Osteoblast (primary cell): ENCODE results near the gene PDIA4. TPM values are rescaled to one million over a fixed set of nuclear protein-coding genes. Genes with fewer than 3 reads are reported as not detected.

Experiments used
- DNase-seq: peaks from one replicate; pipeline ENCODE4 v3.0.0; 2011; ENCODE audit warnings: low spot score, mixed read lengths; ENCODE audit not compliant: insufficient read length; ENCODE audit errors: missing footprints
- H2AFZ ChIP-seq: 2 replicates; pipeline ENCODE4 v1.6.0; 2011; ENCODE audit warnings: mild to moderate bottlenecking, low read length
- H3K27ac ChIP-seq: 2 replicates; pipeline ENCODE4 v1.5.1; 2011; ENCODE audit warnings: mild to moderate bottlenecking, low read depth, low read length, moderate library complexity
- H3K27me3 ChIP-seq: 2 replicates; pipeline ENCODE4 v1.6.0; 2012; ENCODE audit warnings: mild to moderate bottlenecking, control low read depth, inconsistent platforms, low read length, moderate library complexity; ENCODE audit not compliant: insufficient read depth
- H3K36me3 ChIP-seq: 2 replicates; pipeline ENCODE4 v1.5.1; 2011; ENCODE audit warnings: mild to moderate bottlenecking, low read length, control low read depth, moderate library complexity; ENCODE audit not compliant: insufficient read depth
- H3K4me1 ChIP-seq: 2 replicates; pipeline ENCODE4 v1.5.1; 2011; ENCODE audit warnings: mild to moderate bottlenecking, low read length, control low read depth, moderate library complexity; ENCODE audit not compliant: insufficient read depth
- H3K4me2 ChIP-seq: 2 replicates; pipeline ENCODE4 v1.6.0; 2011; ENCODE audit warnings: mild to moderate bottlenecking, low read length; ENCODE audit not compliant: insufficient read depth
- H3K4me3 ChIP-seq: fragments of 200-600 bp; sonication (generic); 3 replicates; pipeline ENCODE4 v1.5.1; 2012; ENCODE audit warnings: mild to moderate bottlenecking, low read length, inconsistent platforms; ENCODE audit not compliant: insufficient read depth
- H3K79me2 ChIP-seq: 2 replicates; pipeline ENCODE4 v1.6.0; 2012; ENCODE audit warnings: mild to moderate bottlenecking, low read length, control low read depth, inconsistent platforms; ENCODE audit not compliant: insufficient read depth
- H3K9me3 ChIP-seq: 2 replicates; pipeline ENCODE4 v1.5.1; 2011; ENCODE audit warnings: low read depth, low read length, control low read depth
- H4K20me1 ChIP-seq: 2 replicates; pipeline ENCODE4 v1.6.0; 2012; ENCODE audit warnings: mild to moderate bottlenecking, low read length, control low read depth; ENCODE audit not compliant: insufficient read depth
- CTCF ChIP-seq: IDR thresholded peaks from 2 replicates; pipeline ENCODE4 v1.5.1; 2011; ENCODE audit warnings: mild to moderate bottlenecking, low read depth, low read length, moderate library complexity; ENCODE audit errors: extremely low read depth
- total RNA-seq: library from RNA; depleted of rRNA; stranded (reverse); fragments of >200 nt; gene quantifications from 2 replicates; pipeline ENCODE4 v1.2.3, GENCODE V29; 2012

The PDIA4 gene
- total RNA-seq, 1 donor, result 220 TPM

- H3K4me3 ChIP-seq, result peak overlapping the region; percentile 81
- no peaks in the 10 kb centered on the region for H3K36me3 ChIP-seq
- peak overlapping the region; percentile 99 for H3K4me2 ChIP-seq
- H3K27ac ChIP-seq, result peak overlapping the region; percentile 57
- no peak for TF ChIP-seq CTCF
- H2AFZ ChIP-seq, result peak overlapping the region; percentile 98
- peaks cover 8% of the 10 kb centered on the region for H3K27me3 ChIP-seq
- no peaks in the 10 kb centered on the region for H3K79me2 ChIP-seq
- H4K20me1 ChIP-seq, result no peaks in the 10 kb centered on the region
- no peaks in the 10 kb centered on the region for H3K9me3 ChIP-seq
- H3K4me1 ChIP-seq, result peaks cover 19% of the 10 kb centered on the region
- DNase-seq, result peak; percentile 88
These were observed 41.1 kb downstream of the PDIA4 start for GRCh38 chr7:148987010-148987750.

- no peak for DNase-seq
- Histone ChIP-seq H4K20me1 (no peaks in the 10 kb centered on the region), H3K36me3 (no peaks in the 10 kb centered on the region), H3K4me2 (peak overlapping the region; percentile 99), H3K79me2 (no peaks in the 10 kb centered on the region), H3K4me3 (no peak overlapping the region), H3K9me3 (no peaks in the 10 kb centered on the region), H3K27ac (no peak overlapping the region), H3K4me1 (peaks cover 19% of the 10 kb centered on the region), H2AFZ (no peak overlapping the region), H3K27me3 (peaks cover 8% of the 10 kb centered on the region)
- no peak for TF ChIP-seq CTCF
These were observed 41.6 kb downstream of the PDIA4 start for GRCh38 chr7:148986742-148987009.

- H4K20me1 ChIP-seq, result no peaks in the 10 kb centered on the region
- DNase-seq, result peak; percentile 93
- peaks cover 8% of the 10 kb centered on the region for H3K27me3 ChIP-seq
- peaks cover 19% of the 10 kb centered on the region for H3K4me1 ChIP-seq
- no peaks in the 10 kb centered on the region for H3K9me3 ChIP-seq
- H2AFZ ChIP-seq, result peak overlapping the region; percentile 92
- no peaks in the 10 kb centered on the region for H3K79me2 ChIP-seq
- no peaks in the 10 kb centered on the region for H3K36me3 ChIP-seq
- peak overlapping the region; percentile 89 for H3K4me2 ChIP-seq
- no peak for TF ChIP-seq CTCF
- no peak overlapping the region for H3K27ac ChIP-seq
- H3K4me3 ChIP-seq, result peak overlapping the region; percentile 83
These were observed 44.8 kb downstream of the PDIA4 start for GRCh38 chr7:148983200-148984146.

GRCh38 chr7:148982654-148983199 lies 45.6 kb downstream of the PDIA4 start:
- Histone ChIP-seq H3K27me3 (peaks cover 8% of the 10 kb centered on the region), H4K20me1 (no peaks in the 10 kb centered on the region), H2AFZ (peak overlapping the region; percentile 92), H3K4me1 (peaks cover 13% of the 10 kb centered on the region), H3K27ac (no peak overlapping the region), H3K4me2 (peak overlapping the region; percentile 89), H3K36me3 (no peaks in the 10 kb centered on the region), H3K79me2 (no peaks in the 10 kb centered on the region), H3K9me3 (no peaks in the 10 kb centered on the region), H3K4me3 (peak overlapping the region; percentile 83)
- no peak for DNase-seq
- TF ChIP-seq CTCF, result no peak
